Duodenal mucosa (tissue), 2 donors: ENCODE data around the gene LSS.
"Not testable (repeated sequence)": the region's sequence is repeated elsewhere in the genome, so short reads cannot be mapped to it uniquely, and the experiment has no call there.

Experiments
- H3K27ac ChIP-seq: one replicate; pipeline ENCODE4 v1.7.0; 2013; ENCODE audit warnings: low read depth, low read length
- H3K27me3 ChIP-seq, 2 donors: one replicate each; pipeline ENCODE4 v1.7.0; 2013; ENCODE audit warnings: low read length in 2 of 2, control low read depth in 1 of 2; ENCODE audit not compliant: insufficient read depth in 2 of 2, control insufficient read depth in 1 of 2
- H3K36me3 ChIP-seq, 2 donors: one replicate each; pipeline ENCODE4 v1.7.0; 2013; ENCODE audit warnings: low read length in 2 of 2, control low read depth in 1 of 2; ENCODE audit not compliant: insufficient read depth in 2 of 2, control insufficient read depth in 1 of 2
- H3K4me1 ChIP-seq, 2 donors: one replicate each; pipeline ENCODE4 v1.7.0; 2013; ENCODE audit warnings: low read length in 2 of 2, control low read depth in 1 of 2; ENCODE audit not compliant: insufficient read depth in 2 of 2, control insufficient read depth in 1 of 2
- H3K4me3 ChIP-seq, 2 donors: one replicate each; pipeline ENCODE4 v1.7.0; 2013; ENCODE audit warnings: low read length in 2 of 2, low read depth in 1 of 2
- H3K9ac ChIP-seq, 2 donors: one replicate each; pipeline ENCODE4 v1.7.0; 2013; ENCODE audit warnings: low read length in 2 of 2, low read depth in 1 of 2
- H3K9me3 ChIP-seq, 2 donors: one replicate each; pipeline ENCODE4 v1.7.0; 2013; ENCODE audit warnings: low read length in 2 of 2, control low read depth in 1 of 2; ENCODE audit not compliant: control insufficient read depth in 1 of 2

Gene LSS

GRCh38 chr21:46229923-46230260 is 1.3 kb upstream of the LSS start:
- H3K27me3 ChIP-seq: no peaks in the 10 kb centered on the region
- H3K9ac ChIP-seq: peak overlapping the region; percentile 51 to 55
- peaks cover 8 to 27% of the 10 kb centered on the region in 2 donors for H3K36me3 ChIP-seq
- H3K9me3 ChIP-seq: no peaks in the 10 kb centered on the region
- H3K4me3 ChIP-seq: peak overlapping the region; percentile 58 to 67
- H3K4me1 ChIP-seq: peaks cover 20 to 22% of the 10 kb centered on the region in 2 donors
- H3K27ac ChIP-seq: no peak overlapping the region

- Histone ChIP-seq H3K36me3 (peaks cover 3 to 21% of the 10 kb centered on the region in 2 donors), H3K27me3 (no peaks in the 10 kb centered on the region), H3K4me3 (peak overlapping the region; percentile 58 to 67), H3K27ac (no peak overlapping the region), H3K9ac (peak overlapping the region; percentile 51 to 55), H3K9me3 (no peaks in the 10 kb centered on the region), H3K4me1 (peaks cover 20 to 22% of the 10 kb centered on the region in 2 donors)
Observed at GRCh38 chr21:46229133-46229922, 754 bp upstream of the LSS start.

- peaks cover 20 to 22% of the 10 kb centered on the region in 2 donors for H3K4me1 ChIP-seq
- no peaks in the 10 kb centered on the region for H3K27me3 ChIP-seq
- peak overlapping the region; percentile 72 to 88 for H3K9ac ChIP-seq
- peaks cover 0 to 9% of the 10 kb centered on the region in 2 donors for H3K36me3 ChIP-seq
- H3K4me3 ChIP-seq: peak overlapping the region; percentile 65 to 82
- H3K27ac ChIP-seq: no peak overlapping the region
- H3K9me3 ChIP-seq: no peaks in the 10 kb centered on the region
Observed at GRCh38 chr21:46227811-46228344, 696 bp downstream of the LSS start.

- Histone ChIP-seq H3K4me1 (peaks cover 20 to 22% of the 10 kb centered on the region in 2 donors), H3K27ac (no peak overlapping the region), H3K4me3 (peak overlapping the region; percentile 65 to 82), H3K27me3 (no peaks in the 10 kb centered on the region), H3K36me3 (peaks cover 0 to 11% of the 10 kb centered on the region in 2 donors), H3K9me3 (no peaks in the 10 kb centered on the region), H3K9ac (peak overlapping the region; percentile 72 to 88)
Observed at GRCh38 chr21:46226920-46227599, 1.5 kb downstream of the LSS start.

GRCh38 chr21:46226146-46226545 is 2.4 kb downstream of the LSS start:
- Histone ChIP-seq H3K27ac (no peak overlapping the region), H3K9me3 (no peaks in the 10 kb centered on the region), H3K9ac (peak overlapping the region in 1 of 2 donors; percentile 72), H3K27me3 (no peaks in the 10 kb centered on the region), H3K4me3 (no peak overlapping the region), H3K4me1 (peaks cover 20 to 22% of the 10 kb centered on the region in 2 donors), H3K36me3 (peaks cover 4 to 18% of the 10 kb centered on the region in 2 donors)

GRCh38 chr21:46223661-46224060 is 4.9 kb downstream of the LSS start:
- H3K27ac ChIP-seq, H3K9me3 ChIP-seq, H3K9ac ChIP-seq, H3K27me3 ChIP-seq, H3K4me3 ChIP-seq: not testable (repeated sequence)
- Histone ChIP-seq H3K36me3 (peaks cover 10 to 40% of the 10 kb centered on the region in 2 donors), H3K4me1 (peaks cover 14 to 19% of the 10 kb centered on the region in 2 donors)

- Histone ChIP-seq H3K27me3 (no peaks in the 10 kb centered on the region), H3K9ac (no peak overlapping the region), H3K4me1 (peaks cover 14 to 19% of the 10 kb centered on the region in 2 donors), H3K36me3 (peaks cover 10 to 40% of the 10 kb centered on the region in 2 donors), H3K9me3 (no peaks in the 10 kb centered on the region), H3K27ac (no peak overlapping the region), H3K4me3 (no peak overlapping the region)
Observed at GRCh38 chr21:46223217-46223616, 5.4 kb downstream of the LSS start.

- Histone ChIP-seq H3K27me3 (no peaks in the 10 kb centered on the region), H3K36me3 (peaks cover 10 to 40% of the 10 kb centered on the region in 2 donors), H3K4me3 (no peak overlapping the region), H3K4me1 (peaks cover 14 to 16% of the 10 kb centered on the region in 2 donors), H3K27ac (no peak overlapping the region), H3K9ac (no peak overlapping the region), H3K9me3 (no peaks in the 10 kb centered on the region)
Observed at GRCh38 chr21:46222436-46223116, 6.0 kb downstream of the LSS start.

GRCh38 chr21:46221664-46222435 is 6.7 kb downstream of the LSS start:
- Histone ChIP-seq H3K4me1 (peaks cover 8% of the 10 kb centered on the region in 2 donors), H3K9ac (no peak overlapping the region), H3K27me3 (no peaks in the 10 kb centered on the region), H3K36me3 (peaks cover 10 to 40% of the 10 kb centered on the region in 2 donors), H3K4me3 (no peak overlapping the region), H3K27ac (no peak overlapping the region), H3K9me3 (no peaks in the 10 kb centered on the region)
